HFFc6 (cell line): ENCODE results near the gene KBTBD7. TPM values are rescaled to one million over a fixed set of nuclear protein-coding genes. Genes with fewer than 3 reads are reported as not detected.

ENCODE experiments used
- DNase-seq: peaks from one replicate; pipeline ENCODE4 v3.0.0-alpha.2; 2018
- H3K27ac Mint-ChIP-seq: 2 replicates; pipeline ENCODE4 v1.8.0; 2020; ENCODE audit warnings: mild to moderate bottlenecking, mixed read lengths
- H3K27me3 Mint-ChIP-seq: 2 replicates; pipeline ENCODE4 v1.8.0; 2021; ENCODE audit warnings: mild to moderate bottlenecking, moderate library complexity, mixed read lengths; ENCODE audit not compliant: insufficient read depth
- H3K36me3 Mint-ChIP-seq: 2 replicates; pipeline ENCODE4 v1.8.0; 2021; ENCODE audit warnings: low read depth, mixed read lengths
- H3K4me1 Mint-ChIP-seq: 2 replicates; pipeline ENCODE4 v1.8.0; 2020; ENCODE audit warnings: low read depth, mixed read lengths
- H3K4me3 Mint-ChIP-seq: 2 replicates; pipeline ENCODE4 v1.8.0; 2020; ENCODE audit warnings: mild to moderate bottlenecking, moderate library complexity, mixed read lengths
- H3K9me3 Mint-ChIP-seq: 2 replicates; pipeline ENCODE4 v1.8.0; 2020; ENCODE audit warnings: mild to moderate bottlenecking, mixed read lengths
- CTCF ChIP-seq: fragments of 200-600 bp; sonication (generic); IDR thresholded peaks from 2 replicates; pipeline ENCODE4 v1.5.0; 2021; ENCODE audit warnings: antibody characterized with exemption, mild to moderate bottlenecking
- total RNA-seq, 6 experiments: library from RNA; stranded (reverse); fragmentation: NEBNext Ultra II Directional; extraction: Animal tissue kit (Norgen Biotek cat#: 25700); gene quantifications; 2 replicates in 1 of 6; 3 replicates in 5 of 6; pipeline ENCODE4 v1.2.3, GENCODE V29; 2021

KBTBD7 gene
- total RNA-seq, 6 experiments from 2014 or later = 4.6 to 6.0 (median 5.3) TPM

- H3K27me3 Mint-ChIP-seq = no peaks in the 10 kb centered on the region; the same call in 1 of the 2 replicates
- no peak overlapping the region for H3K4me3 Mint-ChIP-seq
- H3K9me3 Mint-ChIP-seq = peaks cover 18% of the 10 kb centered on the region
These were observed 12.1 kb upstream of the KBTBD7 start for GRCh38 chr13:41206467-41206866.

GRCh38 chr13:41203810-41204209 lies 9.4 kb upstream of the KBTBD7 start:
- TF ChIP-seq CTCF = no peak
- no peaks in the 10 kb centered on the region for H3K36me3 Mint-ChIP-seq
- peaks cover 7% of the 10 kb centered on the region; the same call in 1 of the 2 replicates for H3K9me3 Mint-ChIP-seq
- H3K4me3 Mint-ChIP-seq = no peak overlapping the region
- peaks cover 6% of the 10 kb centered on the region; the same call in 1 of the 2 replicates for H3K4me1 Mint-ChIP-seq
- H3K27ac Mint-ChIP-seq = no peak overlapping the region
- H3K27me3 Mint-ChIP-seq = no peaks in the 10 kb centered on the region
- DNase-seq = no peak

More at GRCh38 chr13:41206467-41206866, 12.1 kb upstream of the KBTBD7 start:
- H3K36me3 Mint-ChIP-seq = peaks cover 12% of the 10 kb centered on the region; the same call in 1 of the 2 replicates
- no peak for DNase-seq
- peaks cover 6% of the 10 kb centered on the region; the same call in 1 of the 2 replicates for H3K4me1 Mint-ChIP-seq
- no peak for TF ChIP-seq CTCF
- no peak overlapping the region for H3K27ac Mint-ChIP-seq

GRCh38 chr13:41200126-41200525 lies 5.8 kb upstream of the KBTBD7 start:
- no peaks in the 10 kb centered on the region for H3K27me3 Mint-ChIP-seq
- no peak overlapping the region for H3K4me3 Mint-ChIP-seq
- no peaks in the 10 kb centered on the region for H3K9me3 Mint-ChIP-seq
- peaks cover 9% of the 10 kb centered on the region; the same call in 1 of the 2 replicates for H3K4me1 Mint-ChIP-seq
- DNase-seq = no peak
- no peak overlapping the region for H3K27ac Mint-ChIP-seq
- TF ChIP-seq CTCF = peak; percentile 44; the same call in 1 of the 2 replicates
- H3K36me3 Mint-ChIP-seq = no peaks in the 10 kb centered on the region

- Mint-ChIP-seq H3K9me3 (no peaks in the 10 kb centered on the region), H3K4me1 (peaks cover 9% of the 10 kb centered on the region; the same call in 1 of the 2 replicates), H3K27me3 (no peaks in the 10 kb centered on the region), H3K36me3 (no peaks in the 10 kb centered on the region), H3K27ac (no peak overlapping the region), H3K4me3 (no peak overlapping the region)
- no peak for TF ChIP-seq CTCF
- no peak for DNase-seq
These were observed 5.2 kb upstream of the KBTBD7 start for GRCh38 chr13:41199526-41199925.

GRCh38 chr13:41199079-41199478 lies 4.7 kb upstream of the KBTBD7 start:
- no peak for DNase-seq
- Mint-ChIP-seq H3K9me3 (peaks cover 2% of the 10 kb centered on the region), H3K27me3 (no peaks in the 10 kb centered on the region), H3K36me3 (peaks cover 3% of the 10 kb centered on the region), H3K4me1 (peaks cover 12% of the 10 kb centered on the region), H3K27ac (no peak overlapping the region), H3K4me3 (no peak overlapping the region)
- TF ChIP-seq CTCF = no peak
